Measurements from ENCODE around the gene AP1S1. TPM values are rescaled to one million over a fixed set of nuclear protein-coding genes. Genes with fewer than 3 reads are reported as not detected.

The AP1S1 gene
- total RNA-seq, 1 donor from 2014 or later: 10.7 TPM

GRCh38 chr7:101121991-101122932, 32.0 kb upstream of the AP1S1 start:
- intact Hi-C loops (cut with micrococcal nuclease): no loop called here
- no peaks in the 10 kb centered on the region for H3K9me3 ChIP-seq (replicated peaks)
- no peaks in the 10 kb centered on the region for H3K27me3 ChIP-seq (ENCODE audit: low read depth)
- H3K36me3 ChIP-seq: no peaks in the 10 kb centered on the region
- H3K4me1 ChIP-seq: peaks cover 64% of the 10 kb centered on the region
- no peak for TF ChIP-seq CTCF (IDR thresholded peaks at IDR 0.05; ENCODE audit: borderline replicate concordance)
- H3K4me3 ChIP-seq: peak overlapping the region; percentile 57
- peak overlapping the region; percentile 88 for H3K27ac ChIP-seq (replicated peaks)
- peak; percentile 75 for DNase-seq

GRCh38 chr7:101122933-101123702, 31.2 kb upstream of the AP1S1 start:
- no peak for TF ChIP-seq CTCF (IDR thresholded peaks at IDR 0.05; ENCODE audit: borderline replicate concordance)
- no peak for DNase-seq
- no peaks in the 10 kb centered on the region for H3K27me3 ChIP-seq (ENCODE audit: low read depth)
- intact Hi-C loops (cut with micrococcal nuclease): no loop called here
- peaks cover 59% of the 10 kb centered on the region for H3K4me1 ChIP-seq
- no peaks in the 10 kb centered on the region for H3K36me3 ChIP-seq
- peak overlapping the region; percentile 57 for H3K4me3 ChIP-seq
- H3K27ac ChIP-seq (replicated peaks): peak overlapping the region; percentile 88
- no peaks in the 10 kb centered on the region for H3K9me3 ChIP-seq (replicated peaks)

- no peak for TF ChIP-seq CTCF (IDR thresholded peaks at IDR 0.05; ENCODE audit: borderline replicate concordance)
- Histone ChIP-seq H3K27me3 (ENCODE audit: low read depth) (no peaks in the 10 kb centered on the region), H3K27ac (replicated peaks) (no peak overlapping the region), H3K9me3 (replicated peaks) (no peaks in the 10 kb centered on the region), H3K4me3 (no peak overlapping the region), H3K4me1 (peaks cover 56% of the 10 kb centered on the region), H3K36me3 (no peaks in the 10 kb centered on the region)
- intact Hi-C loops (cut with micrococcal nuclease): no loop called here
- no peak for DNase-seq
These were observed 30.6 kb upstream of the AP1S1 start for GRCh38 chr7:101123703-101124068.

GRCh38 chr7:101124376-101125056, 29.8 kb upstream of the AP1S1 start:
- H3K27ac ChIP-seq (replicated peaks): peak overlapping the region; percentile 41
- no peak for DNase-seq
- intact Hi-C loops (cut with micrococcal nuclease): no loop called here
- no peaks in the 10 kb centered on the region for H3K27me3 ChIP-seq (ENCODE audit: low read depth)
- no peak for TF ChIP-seq CTCF (IDR thresholded peaks at IDR 0.05; ENCODE audit: borderline replicate concordance)
- no peak overlapping the region for H3K4me3 ChIP-seq
- no peaks in the 10 kb centered on the region for H3K9me3 ChIP-seq (replicated peaks)
- H3K4me1 ChIP-seq: peaks cover 56% of the 10 kb centered on the region
- H3K36me3 ChIP-seq: no peaks in the 10 kb centered on the region

- no peaks in the 10 kb centered on the region for H3K9me3 ChIP-seq (replicated peaks)
- H3K36me3 ChIP-seq: no peaks in the 10 kb centered on the region
- intact Hi-C loops (cut with micrococcal nuclease): no loop called here
- no peaks in the 10 kb centered on the region for H3K27me3 ChIP-seq (ENCODE audit: low read depth)
- peak overlapping the region; percentile 51 for H3K4me3 ChIP-seq
- H3K27ac ChIP-seq (replicated peaks): peak overlapping the region; percentile 84
- no peak for TF ChIP-seq CTCF (IDR thresholded peaks at IDR 0.05; ENCODE audit: borderline replicate concordance)
- H3K4me1 ChIP-seq: peaks cover 55% of the 10 kb centered on the region
- DNase-seq: peak; percentile 78
These were observed 28.2 kb upstream of the AP1S1 start for GRCh38 chr7:101125989-101126650.
